NT2/D1 (cell line): Measurements from ENCODE around the gene TMED3.

Source experiments
- SUZ12 ChIP-seq: IDR thresholded peaks from 2 replicates; pipeline ENCODE4 v1.6.1; 2011; ENCODE audit not compliant: insufficient read length, insufficient read depth; ENCODE audit errors: extremely low read depth
- YY1 ChIP-seq: IDR thresholded peaks from 2 replicates; pipeline ENCODE4 v1.6.1; 2011; ENCODE audit not compliant: insufficient read length, insufficient read depth
- ZNF274 ChIP-seq: IDR thresholded peaks from 2 replicates; pipeline ENCODE4 v1.6.1; 2011; ENCODE audit warnings: mild to moderate bottlenecking, low read depth, low read length

DNA sequence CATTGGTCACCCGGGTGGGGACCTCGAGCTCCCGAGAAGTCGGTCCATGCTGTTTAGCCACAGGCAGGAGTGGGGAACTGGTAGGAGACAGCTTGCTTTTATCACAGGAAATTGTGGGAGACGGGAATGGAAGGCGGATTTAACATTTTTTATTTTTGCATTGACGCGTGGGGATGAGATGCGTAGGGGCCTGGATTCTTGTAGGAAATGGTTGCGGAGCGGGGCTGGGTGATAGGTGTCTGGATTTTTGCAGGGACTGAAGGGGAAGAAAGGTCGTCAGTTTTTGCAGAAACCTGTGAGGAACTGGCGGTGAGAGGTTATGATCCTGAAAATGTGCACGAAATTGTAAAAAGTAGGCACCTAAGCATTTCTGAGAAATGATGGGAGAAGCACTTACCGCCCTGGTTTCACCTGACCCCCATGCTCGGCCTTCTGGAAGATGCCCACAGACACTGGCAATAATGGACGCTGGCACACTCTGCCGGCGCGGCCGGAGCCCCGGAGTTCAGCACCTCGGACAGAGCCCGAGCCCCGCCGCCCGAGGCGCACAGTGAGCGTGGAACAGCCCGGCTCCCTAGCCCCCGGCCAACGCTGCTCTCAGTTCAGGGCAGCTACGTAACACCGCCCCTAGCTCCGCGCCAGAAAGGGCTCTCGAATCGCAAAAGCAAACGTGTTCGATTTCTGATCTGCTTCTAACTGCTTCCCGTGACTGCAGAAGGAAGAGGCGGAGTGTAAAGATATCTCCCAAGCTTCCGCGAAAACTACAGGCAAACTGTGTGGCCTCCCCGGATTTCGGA lies 27.5 kb upstream of the TMED3 start:
- TF ChIP-seq ZNF274, result no peak
- peak; percentile 63 for TF ChIP-seq SUZ12
- no peak for TF ChIP-seq YY1
